HG03175 (cell line): ENCODE results near the gene SPPL3.
A peak's percentile ranks its signal among the peaks of the same experiment; 100 is the strongest.
"Not testable (repeated sequence)": the region's sequence is repeated elsewhere in the genome, so short reads cannot be mapped to it uniquely, and the experiment has no call there.

Experiments used
- ATAC-seq: cut with Tn5 transposase; IDR thresholded peaks from one replicate; pipeline ENCODE4 v1.9.1; 2021; ENCODE audit warnings: mild to moderate bottlenecking, moderate library complexity; ENCODE audit not compliant: unreplicated experiment

SPPL3 gene

GRCh38 chr12:120732198-120732597 is 172.0 kb downstream of the SPPL3 start:
- not testable (repeated sequence) for ATAC-seq

GRCh38 chr12:120726961-120727360 is 177.2 kb downstream of the SPPL3 start:
- no peak for ATAC-seq

- ATAC-seq: no peak
These were observed 177.7 kb downstream of the SPPL3 start for GRCh38 chr12:120726510-120726793.

- ATAC-seq: peak; percentile 97
These were observed 178.3 kb downstream of the SPPL3 start, which contains the start of gene ACADS for GRCh38 chr12:120725659-120726509. ACADS (plus strand) TSS chr12:120725826; CDS start chr12:120725886, 60 bp downstream.

GRCh38 chr12:120725151-120725658 is 179.0 kb downstream of the SPPL3 start:
- ATAC-seq: no peak

GRCh38 chr12:120724720-120725119 is 179.4 kb downstream of the SPPL3 start:
- ATAC-seq: no peak

- ATAC-seq: no peak
These were observed 181.4 kb downstream of the SPPL3 start for GRCh38 chr12:120722784-120723183.

- ATAC-seq: no peak
These were observed 182.3 kb downstream of the SPPL3 start for GRCh38 chr12:120721866-120722265.

GRCh38 chr12:120720987-120721801 is 183.0 kb downstream of the SPPL3 start:
- no peak for ATAC-seq

GRCh38 chr12:120720234-120720986 is 183.7 kb downstream of the SPPL3 start:
- no peak for ATAC-seq

- ATAC-seq: no peak
These were observed 184.5 kb downstream of the SPPL3 start for GRCh38 chr12:120719496-120720233.

GRCh38 chr12:120719072-120719471 is 185.1 kb downstream of the SPPL3 start:
- ATAC-seq: peak; percentile 66

GRCh38 chr12:120718055-120718454 is 186.1 kb downstream of the SPPL3 start:
- ATAC-seq: no peak

GRCh38 chr12:120713861-120714482 is 190.2 kb downstream of the SPPL3 start:
- ATAC-seq: peak; percentile 48

- no peak for ATAC-seq
These were observed 191.5 kb downstream of the SPPL3 start for GRCh38 chr12:120712610-120713009.
